SK-N-SH (cell line): Measurements from ENCODE around the gene PAPSS2. TPM values are rescaled to one million over a fixed set of nuclear protein-coding genes. Genes with fewer than 3 reads are reported as not detected.

Experiments
- CTCF ChIA-PET: fragments of 300-600, 350-600 bp; formaldehyde crosslinking; extraction: SDS; loops from one replicate; lab custom pipeline; 2021; lab: Yijun Ruan, JAX
- POLR2A ChIA-PET: fragments of 350-600 bp; sonication (Branson Sonifier 250); formaldehyde crosslinking; extraction: SDS; loops from one replicate; lab custom pipeline; 2020; ENCODE audit warnings: antibody characterized with exemption, inconsistent platforms; lab: Yijun Ruan, JAX
- DNase-seq: peaks from one replicate; pipeline ENCODE4 v3.0.0; 2012
- H2AFZ ChIP-seq: fragments of 200-600 bp; sonication (generic); 2 replicates; pipeline ENCODE4 v1.8.1; 2016; ENCODE audit warnings: antibody characterized with exemption, mild to moderate bottlenecking, low read depth
- H3F3A ChIP-seq: fragments of 200-600 bp; sonication (generic); replicated peaks from 2 replicates; pipeline ENCODE3; 2016; ENCODE audit warnings: antibody characterized with exemption, mild to moderate bottlenecking; ENCODE audit not compliant: insufficient read depth
- H3K27ac ChIP-seq, 2 experiments: fragments of 200-500 bp in 1 of 2; fragments of 200-600 bp in 1 of 2; sonication (Bioruptor generic) in 1 of 2; sonication (generic), shearing (Covaris generic) in 1 of 2; 2 replicates each; pipeline versions ENCODE4 v1.5.1 to v1.6.1; 2014 to 2016; ENCODE audit warnings: low read depth in 2 of 2, inconsistent platforms in 1 of 2, low read length in 1 of 2, mild to moderate bottlenecking in 1 of 2, mixed read lengths in 1 of 2
- H3K27me3 ChIP-seq: fragments of 200-600 bp; sonication (generic), shearing (Covaris generic); 2 replicates; pipeline ENCODE4 v1.6.1; 2016; ENCODE audit warnings: mixed run types; ENCODE audit not compliant: insufficient read depth
- H3K36me3 ChIP-seq, 2 experiments: fragments of 200-500 bp in 1 of 2; fragments of 200-600 bp in 1 of 2; sonication (Bioruptor generic) in 1 of 2; sonication (generic) in 1 of 2; replicated peaks in 1 of 2; 2 replicates each; pipeline versions ENCODE3 to v1.5.1; 2014 to 2016; ENCODE audit warnings: low read length in 1 of 2, mild to moderate bottlenecking in 1 of 2; ENCODE audit not compliant: insufficient read depth in 2 of 2, control insufficient read depth in 1 of 2
- H3K4me1 ChIP-seq, 2 experiments: fragments of 200-500 bp in 1 of 2; fragments of 200-600 bp in 1 of 2; sonication (Bioruptor generic) in 1 of 2; sonication (generic), shearing (Covaris generic) in 1 of 2; 2 replicates each; pipeline versions ENCODE4 v1.5.1 to v1.6.1; 2014 to 2016; ENCODE audit warnings: low read depth in 1 of 2, low read length in 1 of 2, mixed run types in 1 of 2; ENCODE audit not compliant: insufficient read depth in 2 of 2, control insufficient read depth in 1 of 2
- H3K4me2 ChIP-seq: fragments of 200-600 bp; sonication (generic), shearing (Covaris generic); 2 replicates; pipeline ENCODE4 v1.6.1; 2017; ENCODE audit warnings: mixed run types
- H3K4me3 ChIP-seq, 2 experiments: fragments of 200-500 bp in 1 of 2; fragments of 200-600 bp in 1 of 2; sonication (Bioruptor generic) in 1 of 2; sonication (generic), shearing (Covaris generic) in 1 of 2; 2 replicates each; pipeline versions ENCODE4 v1.5.1 to v1.8.1; 2014 to 2016; ENCODE audit warnings: low read depth in 2 of 2, inconsistent platforms in 1 of 2, low read length in 1 of 2, mild to moderate bottlenecking in 1 of 2, mixed read lengths in 1 of 2, moderate library complexity in 1 of 2
- H3K79me2 ChIP-seq: fragments of 200-600 bp; sonication (generic); 2 replicates; pipeline ENCODE4 v1.8.1; 2017; ENCODE audit warnings: mild to moderate bottlenecking; ENCODE audit not compliant: insufficient read depth
- H3K9ac ChIP-seq: fragments of 200-600 bp; sonication (generic); 2 replicates; pipeline ENCODE4 v1.6.1; 2017; ENCODE audit warnings: mixed run types
- H3K9me2 ChIP-seq: fragments of 200-600 bp; sonication (generic); 2 replicates; pipeline ENCODE4 v1.6.1; 2017; ENCODE audit warnings: mixed run types
- H3K9me3 ChIP-seq: fragments of 200-600 bp; sonication (generic); 2 replicates; pipeline ENCODE4 v1.6.1; 2017; ENCODE audit warnings: mixed run types, mild to moderate bottlenecking, moderate library complexity
- H4K20me1 ChIP-seq: fragments of 200-600 bp; sonication (generic); 2 replicates; pipeline ENCODE4 v1.6.1; 2017; ENCODE audit warnings: mild to moderate bottlenecking, mixed run types; ENCODE audit not compliant: insufficient read depth
- EP300 ChIP-seq, 2 experiments: IDR thresholded peaks; 2 replicates each; pipeline versions ENCODE4 v1.4.0 to v1.6.1; 2012; ENCODE audit warnings: borderline replicate concordance in 1 of 2, low read depth in 1 of 2, low read length in 1 of 2
- EZH2phosphoT487 ChIP-seq: fragments of 200-600 bp; sonication (generic); IDR thresholded peaks from 2 replicates; pipeline ENCODE4 v1.6.1; 2017; ENCODE audit warnings: low read depth, mixed run types, mild to moderate bottlenecking, antibody characterized with exemption, moderate library complexity, borderline replicate concordance
- FOSL2 ChIP-seq: IDR thresholded peaks from 2 replicates; pipeline ENCODE4 v1.4.0; 2012; ENCODE audit warnings: low read depth, mild to moderate bottlenecking, moderate library complexity, borderline replicate concordance
- FOXM1 ChIP-seq: IDR thresholded peaks from 2 replicates; pipeline ENCODE4 v1.4.0; 2012; ENCODE audit warnings: low read depth, mild to moderate bottlenecking
- GABPA ChIP-seq: IDR thresholded peaks from 2 replicates; pipeline ENCODE4 v1.4.0; 2012; ENCODE audit warnings: low read depth, mild to moderate bottlenecking
- JUND ChIP-seq: IDR thresholded peaks from 2 replicates; pipeline ENCODE4 v1.4.0; 2012
- NRF1 ChIP-seq: IDR thresholded peaks from 2 replicates; pipeline ENCODE4 v1.6.1; 2012; ENCODE audit warnings: low read depth, mild to moderate bottlenecking, low read length
- RCOR1 ChIP-seq: fragments of 150-350 bp; IDR thresholded peaks from 2 replicates; pipeline ENCODE4 v1.6.1; 2017; ENCODE audit warnings: antibody characterized with exemption, low read length
- RFX5 ChIP-seq: IDR thresholded peaks from 2 replicates; pipeline ENCODE4 v1.6.1; 2012; ENCODE audit warnings: mild to moderate bottlenecking, improper control_type of control experiment, low read length
- SIN3A ChIP-seq: IDR thresholded peaks from 2 replicates; pipeline ENCODE4 v1.6.1; 2012; ENCODE audit warnings: low read depth, mild to moderate bottlenecking, low read length, moderate library complexity, borderline replicate concordance
- SMC3 ChIP-seq: IDR thresholded peaks from 2 replicates; pipeline ENCODE4 v1.6.1; 2012; ENCODE audit warnings: low read depth, low read length, improper control_type of control experiment
- TAF1 ChIP-seq: IDR thresholded peaks from 2 replicates; pipeline ENCODE4 v1.6.1; 2012; ENCODE audit warnings: low read depth, mild to moderate bottlenecking, low read length, moderate library complexity, borderline replicate concordance
- TEAD4 ChIP-seq: IDR thresholded peaks from 2 replicates; pipeline ENCODE4 v1.4.0; 2012; ENCODE audit warnings: mild to moderate bottlenecking, borderline replicate concordance; ENCODE audit not compliant: insufficient read depth
- WGBS: methylation state at CpG from one replicate; pipeline ENCODE4 v1.1.6; 2017; ENCODE audit warnings: low lambda C conversion rate; 5-methylcytosine and 5-hydroxymethylcytosine counted together
- polyA plus RNA-seq, 3 experiments: library from polyadenylated mRNA; depleted of rRNA; stranded (reverse); fragments of >200 nt; gene quantifications; 2 replicates each; pipeline ENCODE4 v1.2.3, GENCODE V29; 2012
- TF ChIP-seq, protein P1 (sequence below): fragments of 150-350 bp; IDR thresholded peaks from 2 replicates; pipeline ENCODE4 v1.6.1; 2016; ENCODE audit warnings: mild to moderate bottlenecking, low read depth, low read length

Gene PAPSS2
- polyA plus RNA-seq, 1 of the 3 experiments (the other 2 are of a cell fraction): 50.0 TPM

DNA sequence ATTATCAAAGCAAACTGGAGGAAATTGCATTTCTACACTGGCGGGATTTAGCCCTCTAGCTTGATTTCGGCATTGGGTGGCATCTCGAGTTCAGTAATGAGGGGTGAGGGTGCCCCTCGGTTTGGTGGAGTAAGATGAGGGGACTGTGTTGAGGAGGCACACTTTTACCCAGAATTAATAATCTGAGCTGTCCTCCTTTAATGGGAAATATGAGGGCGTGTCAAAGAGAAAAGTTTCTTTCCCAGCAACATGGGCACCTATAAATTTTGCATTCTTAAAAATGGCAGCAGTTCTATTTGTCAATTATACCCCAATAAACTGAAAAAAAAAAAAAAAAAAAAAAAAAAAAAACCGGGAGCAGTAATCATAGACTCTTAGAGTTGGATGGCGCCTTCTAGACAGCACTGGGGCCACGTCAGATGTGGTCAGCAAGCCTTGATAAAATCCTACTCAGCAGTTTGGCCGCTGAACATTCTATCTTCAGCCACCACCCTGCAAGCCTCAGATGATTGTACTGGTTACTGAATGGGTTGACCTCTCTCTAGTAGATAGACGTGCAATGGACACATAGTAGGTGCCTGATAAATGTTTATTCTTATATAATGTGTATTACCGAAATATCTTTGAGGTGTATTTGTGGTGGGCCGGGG lies 931 bp downstream of the PAPSS2 start:
- Histone ChIP-seq H4K20me1 (no peaks in the 10 kb centered on the region), H3K27ac (peak overlapping the region in 1 of 2 experiments; percentile 82; a peak in 2 of 4 replicates), H3F3A (peaks cover 14% of the 10 kb centered on the region), H2AFZ (peak overlapping the region; percentile 85), H3K9me3 (no peaks in the 10 kb centered on the region), H3K4me2 (peak overlapping the region; percentile 96), H3K27me3 (no peaks in the 10 kb centered on the region), H3K9ac (peak overlapping the region; percentile 97), H3K4me1 (peaks cover 4 to 10% of the 10 kb centered on the region in 2 experiments; a peak in 3 of 4 replicates), H3K4me3 (peak overlapping the region; percentile 86 to 95), H3K36me3 (peaks cover 0 to 5% of the 10 kb centered on the region in 2 experiments), H3K9me2 (no peaks in the 10 kb centered on the region), H3K79me2 (peaks cover 58% of the 10 kb centered on the region)
- TF ChIP-seq JUND (no peak), GABPA (0 out of 2 replicates have a peak, but pooled peaks have one; percentile 13), FOXM1 (no peak)
- ChIA-PET CTCF (interaction anchor here (0.7 to 6.6 kb wide), 6 partner anchors 8 to 905 kb away, joined by 3 to 49 read pairs (median 3); no protein-coding TSS in a partner anchor), POLR2A (interaction anchor here (0.7 kb wide), 1 partner anchor 115 kb away, joined by 3 read pairs; no protein-coding TSS in a partner anchor)
- 33% methylated on average over 12 of the region's 12 CpGs for WGBS
- no peak for DNase-seq

DNA sequence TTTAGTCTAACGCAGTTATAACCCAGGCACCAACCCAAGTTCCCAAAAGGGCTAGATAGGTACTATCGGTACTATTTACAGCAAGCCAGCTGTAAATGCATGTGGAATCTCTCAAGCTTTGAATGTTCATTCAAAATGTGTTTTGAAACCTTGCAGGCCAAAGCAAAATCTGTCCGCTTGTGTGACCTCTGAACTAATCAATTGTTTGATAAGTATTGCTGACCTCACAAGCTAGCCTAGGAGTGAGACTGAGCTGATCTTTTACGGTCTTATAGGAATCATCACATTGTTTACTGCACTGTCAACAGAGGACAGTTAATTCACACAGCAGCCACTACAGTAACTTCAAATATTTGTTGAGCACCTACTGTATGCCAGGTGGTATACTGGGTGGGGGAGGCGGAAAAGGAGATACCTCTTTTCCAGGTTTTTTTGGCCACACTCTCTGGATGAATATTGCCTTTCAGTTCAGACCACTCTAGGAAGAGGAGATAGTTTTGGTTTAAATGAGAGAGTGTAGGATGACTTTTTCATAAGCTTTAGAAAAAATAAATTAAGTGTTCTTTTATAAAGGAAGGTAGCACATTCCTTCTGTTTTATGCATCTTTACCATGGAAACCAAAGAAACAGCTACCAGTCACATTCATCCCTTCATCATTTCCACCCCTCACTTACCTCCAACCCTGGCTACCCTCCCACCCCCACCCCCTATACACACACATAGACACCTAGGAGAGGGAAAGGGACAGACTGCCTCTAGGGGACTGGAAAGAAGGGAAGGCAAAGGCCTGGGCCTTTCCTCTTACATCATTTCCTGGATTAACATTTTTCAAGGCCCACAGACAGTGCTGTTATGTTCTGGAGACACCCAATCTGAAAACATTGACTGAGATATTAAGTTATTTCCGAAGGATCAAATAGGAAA lies 2.4 kb downstream of the PAPSS2 start:
- H4K20me1 ChIP-seq: no peaks in the 10 kb centered on the region
- peaks cover 8% of the 10 kb centered on the region for H3F3A ChIP-seq
- no peak overlapping the region for H2AFZ ChIP-seq
- no peaks in the 10 kb centered on the region for H3K9me2 ChIP-seq
- peaks cover 74% of the 10 kb centered on the region for H3K79me2 ChIP-seq
- POLR2A ChIA-PET: no interaction called here
- H3K9me3 ChIP-seq: no peaks in the 10 kb centered on the region
- WGBS: 87% methylated on average over 6 of the region's 6 CpGs
- peak overlapping the region in 1 of 2 experiments; percentile 82; a peak in 2 of 4 replicates for H3K27ac ChIP-seq
- CTCF ChIA-PET: interaction anchor here (1.1 to 6.6 kb wide), 2 partner anchors 73 to 903 kb away, joined by 3 to 49 read pairs; no protein-coding TSS in a partner anchor
- peaks cover 4 to 19% of the 10 kb centered on the region in 2 experiments for H3K36me3 ChIP-seq
- H3K4me1 ChIP-seq: peaks cover 4 to 8% of the 10 kb centered on the region in 2 experiments; a peak in 3 of 4 replicates
- H3K27me3 ChIP-seq: no peaks in the 10 kb centered on the region
- peak overlapping the region; percentile 97 for H3K9ac ChIP-seq
- TF ChIP-seq GABPA (peak; percentile 49), EZH2phosphoT487 (no peak)
- DNase-seq: no peak
- peak overlapping the region; percentile 86 to 95; a peak in 3 of 4 replicates for H3K4me3 ChIP-seq
- peak overlapping the region; percentile 96 for H3K4me2 ChIP-seq

DNA sequence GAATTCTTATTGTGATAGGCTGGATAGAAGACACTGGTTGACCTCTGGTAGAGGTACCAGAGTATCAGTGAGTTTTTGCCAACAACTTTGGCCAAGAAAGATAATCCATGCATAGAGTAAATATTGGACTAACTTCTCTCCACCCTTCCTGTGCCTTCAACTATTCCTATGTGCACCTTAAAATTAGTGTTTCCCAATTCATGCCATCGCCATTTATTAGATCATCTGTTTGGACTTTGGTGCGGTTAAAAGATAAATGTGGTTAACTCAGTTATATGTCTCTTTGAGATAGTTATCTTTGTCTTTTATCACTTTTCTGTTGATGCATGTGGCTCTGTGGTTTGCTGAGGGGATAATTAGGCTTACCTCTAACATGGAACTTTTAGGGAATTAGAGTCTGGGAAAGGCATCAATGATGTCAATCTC lies 4.6 kb downstream of the PAPSS2 start:
- CTCF ChIA-PET: interaction anchor here (0.6 to 1.2 kb wide), 2 partner anchors 36 to 70 kb away, joined by 3 read pairs; no protein-coding TSS in a partner anchor
- Histone ChIP-seq H3K27me3 (no peaks in the 10 kb centered on the region), H3K36me3 (peaks cover 4 to 24% of the 10 kb centered on the region in 2 experiments), H3K79me2 (peaks cover 95% of the 10 kb centered on the region), H3K9me3 (no peaks in the 10 kb centered on the region), H3K4me1 (peaks cover 4 to 7% of the 10 kb centered on the region in 2 experiments; a peak in 2 of 4 replicates), H3K9me2 (no peaks in the 10 kb centered on the region), H4K20me1 (no peaks in the 10 kb centered on the region), H3F3A (peaks cover 6% of the 10 kb centered on the region), H3K4me2 (no peak overlapping the region), H2AFZ (no peak overlapping the region)
- no peak for DNase-seq
- 88% methylated on average over 2 of the region's 2 CpGs for whole genome bisulfite sequencing
- no peak for TF ChIP-seq RFX5
- TF ChIP-seq SIN3A: no peak
- TF ChIP-seq FOSL2: no peak
- no peak for TF ChIP-seq FOXM1
- TF ChIP-seq EP300 (IDR thresholded peaks at IDR 0.05; ENCODE audit: borderline replicate concordance in 1 of 2, low read depth in 1 of 2, low read length in 1 of 2): no peak
- no peak for TF ChIP-seq RCOR1
- no peak for TF ChIP-seq GABPA
- TF ChIP-seq TEAD4: no peak
- no peak for TF ChIP-seq TAF1
- no peak for TF ChIP-seq NRF1
- no peak for TF ChIP-seq SMC3
- TF ChIP-seq, protein P1, sequence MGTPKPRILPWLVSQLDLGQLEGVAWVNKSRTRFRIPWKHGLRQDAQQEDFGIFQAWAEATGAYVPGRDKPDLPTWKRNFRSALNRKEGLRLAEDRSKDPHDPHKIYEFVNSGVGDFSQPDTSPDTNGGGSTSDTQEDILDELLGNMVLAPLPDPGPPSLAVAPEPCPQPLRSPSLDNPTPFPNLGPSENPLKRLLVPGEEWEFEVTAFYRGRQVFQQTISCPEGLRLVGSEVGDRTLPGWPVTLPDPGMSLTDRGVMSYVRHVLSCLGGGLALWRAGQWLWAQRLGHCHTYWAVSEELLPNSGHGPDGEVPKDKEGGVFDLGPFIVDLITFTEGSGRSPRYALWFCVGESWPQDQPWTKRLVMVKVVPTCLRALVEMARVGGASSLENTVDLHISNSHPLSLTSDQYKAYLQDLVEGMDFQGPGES: no peak
- TF ChIP-seq, all 33 proteins: peak for 0
- Histone ChIP-seq H3K9ac (no peak overlapping the region), H3K27ac (no peak overlapping the region), H3K4me3 (no peak overlapping the region)
- POLR2A ChIA-PET: no interaction called here
